Measurements from ENCODE around the gene CHTF18.

The CHTF18 gene

DNA sequence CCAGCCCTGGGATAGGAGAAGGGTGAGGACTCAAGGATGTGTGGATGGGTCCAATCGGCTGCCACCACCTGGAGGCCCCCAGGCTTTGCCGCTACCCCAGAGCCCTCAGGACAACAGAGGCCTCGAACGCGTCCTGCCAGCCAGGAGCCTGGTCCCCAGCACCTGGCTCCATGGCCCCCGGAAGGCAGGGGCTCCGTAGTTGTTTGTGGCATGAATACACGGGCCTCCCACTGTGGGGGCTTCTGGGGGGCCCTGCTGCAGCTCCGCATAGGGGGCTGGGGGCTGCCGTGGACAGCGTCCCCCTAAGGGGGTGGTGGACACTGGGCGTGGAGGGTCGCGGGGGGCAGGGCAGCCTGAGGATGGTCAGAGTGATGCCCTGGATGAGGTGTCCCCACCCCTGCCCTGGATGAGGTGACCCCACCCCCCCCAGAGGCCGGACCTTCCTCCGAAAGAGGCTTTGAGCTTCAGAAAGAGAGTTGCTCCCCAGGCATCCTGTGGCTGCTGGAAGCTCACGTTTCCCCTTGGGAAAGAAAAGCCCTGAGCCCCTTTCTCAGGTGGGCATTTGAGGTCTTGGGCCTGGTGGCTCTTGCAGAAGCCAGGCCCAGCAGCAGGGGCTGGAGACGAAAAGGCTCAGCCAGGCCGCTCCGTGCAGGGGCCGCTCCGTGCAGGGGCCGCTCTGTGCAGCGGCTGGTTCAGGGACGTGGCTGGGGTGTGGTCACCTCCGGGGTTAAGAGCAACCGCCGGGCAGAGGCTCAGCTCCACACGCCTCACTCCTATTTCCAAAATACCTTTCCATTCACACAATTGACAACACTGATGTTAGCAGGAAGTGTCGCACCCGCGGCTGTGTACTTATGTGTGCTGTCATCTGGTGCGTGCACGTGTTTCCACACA lies 52.4 kb downstream of the CHTF18 start:
- H3K27me3 ChIP-seq (ENCODE audit: insufficient read depth, low read length, poor library complexity, severe bottlenecking): no peaks in the 10 kb centered on the region
- H3K79me2 ChIP-seq (ENCODE audit: insufficient read depth, low read length): no peaks in the 10 kb centered on the region
- no peaks in the 10 kb centered on the region for H4K20me1 ChIP-seq (ENCODE audit: insufficient read depth, low read length, poor library complexity, severe bottlenecking)
- no peaks in the 10 kb centered on the region for H3K36me3 ChIP-seq (ENCODE audit: insufficient read depth, low read length)
- no peaks in the 10 kb centered on the region for H3K4me1 ChIP-seq (ENCODE audit: insufficient read depth, low read length, poor library complexity, severe bottlenecking)
- H3K4me2 ChIP-seq (ENCODE audit: low read depth, low read length, poor library complexity, severe bottlenecking): no peak overlapping the region
- H3K9me2 ChIP-seq (replicated peaks; ENCODE audit: low read depth, low read length): no peaks in the 10 kb centered on the region
- H2AFZ ChIP-seq (ENCODE audit: low read length): no peak overlapping the region
- no peaks in the 10 kb centered on the region for H3F3A ChIP-seq (ENCODE audit: low read depth)
- H3K9ac ChIP-seq (ENCODE audit: low read depth, low read length, poor library complexity, severe bottlenecking): no peak overlapping the region
- no peak overlapping the region for H3K4me3 ChIP-seq (ENCODE audit: low read length, poor library complexity, severe bottlenecking)
- no peaks in the 10 kb centered on the region; the same call in 1 of the 2 replicates for H3K9me3 ChIP-seq (ENCODE audit: insufficient read depth, low read depth, low read length)
- TF ChIP-seq EZH2phosphoT487 (IDR thresholded peaks at IDR 0.05; ENCODE audit: borderline replicate concordance): no peak
- TF ChIP-seq, protein P1, sequence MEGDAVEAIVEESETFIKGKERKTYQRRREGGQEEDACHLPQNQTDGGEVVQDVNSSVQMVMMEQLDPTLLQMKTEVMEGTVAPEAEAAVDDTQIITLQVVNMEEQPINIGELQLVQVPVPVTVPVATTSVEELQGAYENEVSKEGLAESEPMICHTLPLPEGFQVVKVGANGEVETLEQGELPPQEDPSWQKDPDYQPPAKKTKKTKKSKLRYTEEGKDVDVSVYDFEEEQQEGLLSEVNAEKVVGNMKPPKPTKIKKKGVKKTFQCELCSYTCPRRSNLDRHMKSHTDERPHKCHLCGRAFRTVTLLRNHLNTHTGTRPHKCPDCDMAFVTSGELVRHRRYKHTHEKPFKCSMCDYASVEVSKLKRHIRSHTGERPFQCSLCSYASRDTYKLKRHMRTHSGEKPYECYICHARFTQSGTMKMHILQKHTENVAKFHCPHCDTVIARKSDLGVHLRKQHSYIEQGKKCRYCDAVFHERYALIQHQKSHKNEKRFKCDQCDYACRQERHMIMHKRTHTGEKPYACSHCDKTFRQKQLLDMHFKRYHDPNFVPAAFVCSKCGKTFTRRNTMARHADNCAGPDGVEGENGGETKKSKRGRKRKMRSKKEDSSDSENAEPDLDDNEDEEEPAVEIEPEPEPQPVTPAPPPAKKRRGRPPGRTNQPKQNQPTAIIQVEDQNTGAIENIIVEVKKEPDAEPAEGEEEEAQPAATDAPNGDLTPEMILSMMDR (conservative IDR thresholded peaks at IDR 0.05; ENCODE audit: low read length): no peak

DNA sequence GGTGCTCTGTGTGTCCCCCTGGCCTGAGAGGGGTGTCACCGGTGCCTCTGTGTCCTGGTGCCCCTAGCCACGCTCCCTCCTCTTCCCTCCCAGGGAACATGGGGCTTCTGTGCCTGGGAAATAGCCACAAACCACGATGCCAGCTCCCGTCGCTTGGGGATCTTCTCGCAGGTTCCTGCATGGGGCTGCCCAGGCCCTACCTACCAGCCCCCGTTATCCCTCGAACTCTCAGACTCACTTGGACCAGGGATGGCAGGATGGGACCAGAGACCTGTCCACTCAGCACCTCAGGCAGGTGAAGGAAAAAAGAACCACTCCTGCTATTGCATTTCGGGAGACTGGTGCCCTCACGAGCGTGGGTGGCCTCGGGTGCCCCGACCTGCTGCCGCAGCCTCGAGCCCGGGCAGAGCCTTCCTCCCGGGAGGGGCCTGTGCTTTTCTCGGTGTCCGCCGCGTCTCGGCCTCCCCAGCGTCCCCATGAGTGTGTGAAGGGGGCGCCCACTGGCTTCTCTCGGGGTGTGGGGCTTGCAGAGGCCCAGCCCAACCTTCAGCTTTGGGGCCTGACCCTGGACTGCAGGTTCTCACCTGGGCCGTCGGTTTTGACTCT lies 53.1 kb downstream of the CHTF18 start:
- Histone ChIP-seq H3K9me2 (replicated peaks; ENCODE audit: low read depth, low read length) (no peaks in the 10 kb centered on the region), H3K9ac (ENCODE audit: low read depth, low read length, poor library complexity, severe bottlenecking) (no peak overlapping the region), H3K4me1 (ENCODE audit: insufficient read depth, low read length, poor library complexity, severe bottlenecking) (no peaks in the 10 kb centered on the region), H3K79me2 (ENCODE audit: insufficient read depth, low read length) (no peaks in the 10 kb centered on the region), H3F3A (ENCODE audit: low read depth) (no peaks in the 10 kb centered on the region), H3K27me3 (ENCODE audit: insufficient read depth, low read length, poor library complexity, severe bottlenecking) (no peaks in the 10 kb centered on the region), H4K20me1 (ENCODE audit: insufficient read depth, low read length, poor library complexity, severe bottlenecking) (no peaks in the 10 kb centered on the region), H2AFZ (ENCODE audit: low read length) (no peak overlapping the region), H3K36me3 (ENCODE audit: insufficient read depth, low read length) (no peaks in the 10 kb centered on the region), H3K9me3 (ENCODE audit: insufficient read depth, low read depth, low read length) (no peaks in the 10 kb centered on the region; the same call in 1 of the 2 replicates), H3K4me3 (ENCODE audit: low read length, poor library complexity, severe bottlenecking) (no peak overlapping the region), H3K4me2 (ENCODE audit: low read depth, low read length, poor library complexity, severe bottlenecking) (no peak overlapping the region)
- TF ChIP-seq, protein P1 (conservative IDR thresholded peaks at IDR 0.05; ENCODE audit: low read length): no peak
- no peak for TF ChIP-seq EZH2phosphoT487 (IDR thresholded peaks at IDR 0.05; ENCODE audit: borderline replicate concordance)

- H3K27me3 ChIP-seq (ENCODE audit: insufficient read depth, low read length, poor library complexity, severe bottlenecking): no peaks in the 10 kb centered on the region
- H2AFZ ChIP-seq (ENCODE audit: low read length): no peak overlapping the region
- H3K79me2 ChIP-seq (ENCODE audit: insufficient read depth, low read length): no peaks in the 10 kb centered on the region
- H3K36me3 ChIP-seq (ENCODE audit: insufficient read depth, low read length): no peaks in the 10 kb centered on the region
- no peak for TF ChIP-seq EZH2phosphoT487 (IDR thresholded peaks at IDR 0.05; ENCODE audit: borderline replicate concordance)
- TF ChIP-seq, protein P1 (conservative IDR thresholded peaks at IDR 0.05; ENCODE audit: low read length): no peak
- no peak overlapping the region for H3K4me2 ChIP-seq (ENCODE audit: low read depth, low read length, poor library complexity, severe bottlenecking)
- H3K4me3 ChIP-seq (ENCODE audit: low read length, poor library complexity, severe bottlenecking): no peak overlapping the region
- no peaks in the 10 kb centered on the region; the same call in 1 of the 2 replicates for H3K9me3 ChIP-seq (ENCODE audit: insufficient read depth, low read depth, low read length)
- H3K9me2 ChIP-seq (replicated peaks; ENCODE audit: low read depth, low read length): no peaks in the 10 kb centered on the region
- H4K20me1 ChIP-seq (ENCODE audit: insufficient read depth, low read length, poor library complexity, severe bottlenecking): no peaks in the 10 kb centered on the region
- no peak overlapping the region for H3K9ac ChIP-seq (ENCODE audit: low read depth, low read length, poor library complexity, severe bottlenecking)
- no peaks in the 10 kb centered on the region for H3K4me1 ChIP-seq (ENCODE audit: insufficient read depth, low read length, poor library complexity, severe bottlenecking)
- no peaks in the 10 kb centered on the region for H3F3A ChIP-seq (ENCODE audit: low read depth)
Observed at GRCh38 chr16:842061-842476, 53.6 kb downstream of the CHTF18 start.

Measured in Loucy (cell line).